ENCODE results near the gene COL26A1. TPM values are rescaled to one million over a fixed set of nuclear protein-coding genes. Genes with fewer than 3 reads are reported as not detected.

COL26A1 gene
- total RNA-seq, 2 donors from 2014 or later = not detected

- no peak for DNase-seq (ENCODE audit: low spot score)
- Mint-ChIP-seq H3K27ac (no peak overlapping the region), H3K9me3 (no peaks in the 10 kb centered on the region), H3K36me3 (no peaks in the 10 kb centered on the region), H3K4me3 (no peak overlapping the region), H3K27me3 (peaks cover 4 to 9% of the 10 kb centered on the region in 2 donors), H3K4me1 (ENCODE audit: low read depth in 2 of 2) (peaks cover 0 to 9% of the 10 kb centered on the region in 2 donors)
- no peak for ATAC-seq
Observed at GRCh38 chr7:101591504-101591903, 228.8 kb downstream of the COL26A1 start.

- Mint-ChIP-seq H3K27me3 (peaks cover 4 to 9% of the 10 kb centered on the region in 2 donors), H3K9me3 (no peaks in the 10 kb centered on the region), H3K4me1 (ENCODE audit: low read depth in 2 of 2) (no peaks in the 10 kb centered on the region), H3K27ac (no peak overlapping the region), H3K36me3 (no peaks in the 10 kb centered on the region), H3K4me3 (no peak overlapping the region)
- no peak for ATAC-seq
- no peak for DNase-seq (ENCODE audit: low spot score)
Observed at GRCh38 chr7:101593556-101593955, 230.9 kb downstream of the COL26A1 start.

- Mint-ChIP-seq H3K4me3 (no peak overlapping the region), H3K27ac (no peak overlapping the region), H3K4me1 (ENCODE audit: low read depth in 2 of 2) (no peaks in the 10 kb centered on the region), H3K27me3 (peaks cover 4 to 9% of the 10 kb centered on the region in 2 donors), H3K36me3 (no peaks in the 10 kb centered on the region), H3K9me3 (no peaks in the 10 kb centered on the region)
- ATAC-seq (no peak), DNase-seq (ENCODE audit: low spot score) (no peak)
Observed at GRCh38 chr7:101594790-101595189, 232.1 kb downstream of the COL26A1 start.

- ATAC-seq (no peak), DNase-seq (ENCODE audit: low spot score) (no peak)
- H3K4me1 Mint-ChIP-seq (ENCODE audit: low read depth in 2 of 2) = no peaks in the 10 kb centered on the region
- H3K4me3 Mint-ChIP-seq = no peak overlapping the region
- H3K9me3 Mint-ChIP-seq = no peaks in the 10 kb centered on the region
- no peak overlapping the region for H3K27ac Mint-ChIP-seq
- H3K36me3 Mint-ChIP-seq = no peaks in the 10 kb centered on the region
- H3K27me3 Mint-ChIP-seq = peaks cover 4 to 9% of the 10 kb centered on the region in 2 donors
Observed at GRCh38 chr7:101595246-101595645, 232.6 kb downstream of the COL26A1 start.

GRCh38 chr7:101595766-101596537 is 233.3 kb downstream of the COL26A1 start:
- Mint-ChIP-seq H3K27ac (no peak overlapping the region), H3K4me1 (ENCODE audit: low read depth in 2 of 2) (no peaks in the 10 kb centered on the region), H3K4me3 (no peak overlapping the region), H3K36me3 (no peaks in the 10 kb centered on the region), H3K9me3 (no peaks in the 10 kb centered on the region), H3K27me3 (peaks cover 4 to 9% of the 10 kb centered on the region in 2 donors)
- DNase-seq (ENCODE audit: low spot score) (no peak), ATAC-seq (no peak)

GRCh38 chr7:101596898-101597297 is 234.2 kb downstream of the COL26A1 start:
- Mint-ChIP-seq H3K27me3 (peaks cover 4 to 7% of the 10 kb centered on the region in 2 donors), H3K4me1 (ENCODE audit: low read depth in 2 of 2) (no peaks in the 10 kb centered on the region), H3K9me3 (no peaks in the 10 kb centered on the region), H3K36me3 (no peaks in the 10 kb centered on the region), H3K4me3 (no peak overlapping the region), H3K27ac (no peak overlapping the region)
- no peak for DNase-seq (ENCODE audit: low spot score)
- no peak for ATAC-seq

GRCh38 chr7:101597941-101598340 is 235.3 kb downstream of the COL26A1 start:
- no peaks in the 10 kb centered on the region for H3K27me3 Mint-ChIP-seq
- ATAC-seq = no peak

GRCh38 chr7:101598422-101598985 is 235.8 kb downstream of the COL26A1 start:
- Mint-ChIP-seq H3K4me3 (no peak overlapping the region), H3K27ac (no peak overlapping the region)
- DNase-seq (ENCODE audit: low spot score) = no peak

More at GRCh38 chr7:101597941-101598340, 235.3 kb downstream of the COL26A1 start:
- H3K4me3 Mint-ChIP-seq = no peak overlapping the region
- H3K9me3 Mint-ChIP-seq = no peaks in the 10 kb centered on the region
- no peaks in the 10 kb centered on the region for H3K4me1 Mint-ChIP-seq (ENCODE audit: low read depth in 2 of 2)
- no peaks in the 10 kb centered on the region for H3K36me3 Mint-ChIP-seq
- no peak for DNase-seq (ENCODE audit: low spot score)
- no peak overlapping the region for H3K27ac Mint-ChIP-seq

GRCh38 chr7:101598986-101599771 is 236.5 kb downstream of the COL26A1 start:
- no peak for DNase-seq (ENCODE audit: low spot score)

More at GRCh38 chr7:101598422-101598985, 235.8 kb downstream of the COL26A1 start:
- ATAC-seq = no peak
- Mint-ChIP-seq H3K4me1 (ENCODE audit: low read depth in 2 of 2) (no peaks in the 10 kb centered on the region), H3K9me3 (no peaks in the 10 kb centered on the region), H3K36me3 (no peaks in the 10 kb centered on the region), H3K27me3 (no peaks in the 10 kb centered on the region)

GRCh38 chr7:101599787-101600186 is 237.1 kb downstream of the COL26A1 start:
- H3K36me3 Mint-ChIP-seq = no peaks in the 10 kb centered on the region
- H3K4me3 Mint-ChIP-seq = no peak overlapping the region
- no peaks in the 10 kb centered on the region for H3K9me3 Mint-ChIP-seq
- no peaks in the 10 kb centered on the region for H3K27me3 Mint-ChIP-seq
- H3K27ac Mint-ChIP-seq = no peak overlapping the region
- H3K4me1 Mint-ChIP-seq (ENCODE audit: low read depth in 2 of 2) = no peaks in the 10 kb centered on the region
- ATAC-seq = no peak
- DNase-seq (ENCODE audit: low spot score) = no peak

More at GRCh38 chr7:101598986-101599771, 236.5 kb downstream of the COL26A1 start:
- H3K27ac Mint-ChIP-seq = no peak overlapping the region
- H3K4me1 Mint-ChIP-seq (ENCODE audit: low read depth in 2 of 2) = no peaks in the 10 kb centered on the region
- no peaks in the 10 kb centered on the region for H3K9me3 Mint-ChIP-seq
- H3K27me3 Mint-ChIP-seq = no peaks in the 10 kb centered on the region
- H3K36me3 Mint-ChIP-seq = no peaks in the 10 kb centered on the region
- no peak for ATAC-seq
- no peak overlapping the region for H3K4me3 Mint-ChIP-seq

GRCh38 chr7:101602082-101602481 is 239.4 kb downstream of the COL26A1 start:
- no peaks in the 10 kb centered on the region for H3K36me3 Mint-ChIP-seq
- no peaks in the 10 kb centered on the region for H3K9me3 Mint-ChIP-seq
- DNase-seq (ENCODE audit: low spot score) = no peak
- no peaks in the 10 kb centered on the region for H3K4me1 Mint-ChIP-seq (ENCODE audit: low read depth in 2 of 2)
- no peak overlapping the region for H3K4me3 Mint-ChIP-seq
- H3K27me3 Mint-ChIP-seq = no peaks in the 10 kb centered on the region
- H3K27ac Mint-ChIP-seq = no peak overlapping the region
- no peak for ATAC-seq

- no peak overlapping the region for H3K4me3 Mint-ChIP-seq
- no peaks in the 10 kb centered on the region for H3K9me3 Mint-ChIP-seq
Observed at GRCh38 chr7:101602484-101603241, 240.0 kb downstream of the COL26A1 start.

GRCh38 chr7:101604331-101604933 is 241.8 kb downstream of the COL26A1 start:
- no peak overlapping the region for H3K4me3 Mint-ChIP-seq
- H3K36me3 Mint-ChIP-seq = no peaks in the 10 kb centered on the region
- H3K27me3 Mint-ChIP-seq = no peaks in the 10 kb centered on the region
- H3K27ac Mint-ChIP-seq = no peak overlapping the region
- DNase-seq (ENCODE audit: low spot score) = no peak
- no peaks in the 10 kb centered on the region for H3K4me1 Mint-ChIP-seq (ENCODE audit: low read depth in 2 of 2)
- no peak for ATAC-seq
- H3K9me3 Mint-ChIP-seq = no peaks in the 10 kb centered on the region

More at GRCh38 chr7:101602484-101603241, 240.0 kb downstream of the COL26A1 start:
- peak; percentile 72 to 73 for ATAC-seq
- Mint-ChIP-seq H3K36me3 (no peaks in the 10 kb centered on the region), H3K27me3 (no peaks in the 10 kb centered on the region), H3K4me1 (ENCODE audit: low read depth in 2 of 2) (no peaks in the 10 kb centered on the region), H3K27ac (no peak overlapping the region)
- DNase-seq (ENCODE audit: low spot score) = no peak

Measured in natural killer cell treated with Interleukin-12 subunit alpha and Interleukin-12 subunit beta and Interleukin-15 and Interleukin-18, amount 100 ng/mL, for 72 hours (primary cell).